Thyroid gland (tissue), 4 donors: ENCODE measurements around the gene SLC24A3.

Experiments used
- POLR2A ChIP-seq, 2 donors: fragments of 450-650 bp; IDR thresholded peaks; one replicate each; pipeline ENCODE4 v1.6.1; 2017; ENCODE audit warnings: antibody characterized with exemption in 2 of 2, mild to moderate bottlenecking in 2 of 2, moderate library complexity in 1 of 2
- TF ChIP-seq, protein P1 (sequence below), 6 experiments: fragments of 200-600 bp in 3 of 6; fragments of 450-650 bp in 3 of 6; sonication (generic) in 3 of 6; IDR thresholded peaks; one replicate each; pipeline ENCODE4 v1.5.1; 2016 to 2019; ENCODE audit warnings: antibody characterized with exemption in 6 of 6, mild to moderate bottlenecking in 2 of 6, inconsistent platforms in 1 of 6, moderate library complexity in 1 of 6

DNA sequence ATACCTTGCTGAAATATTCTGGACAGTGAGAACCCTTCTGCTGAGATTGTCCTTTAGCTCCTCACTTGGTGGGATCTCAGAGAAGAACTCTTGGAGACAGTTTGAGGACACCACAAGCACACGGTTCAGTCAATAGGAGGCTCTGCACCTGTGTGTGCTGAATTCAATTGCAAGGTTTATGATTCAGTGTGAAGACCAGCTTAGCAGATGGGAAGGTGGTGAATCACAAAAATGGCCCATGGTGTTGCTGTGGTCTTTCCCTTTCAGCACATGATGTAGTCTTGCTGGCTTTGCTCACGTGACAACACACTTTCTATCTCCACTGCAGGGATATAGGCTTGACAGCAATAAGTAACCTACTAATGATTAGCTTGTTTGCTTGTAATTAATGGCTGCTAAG is 270.3 kb downstream of the SLC24A3 start:
- TF ChIP-seq, protein P1, sequence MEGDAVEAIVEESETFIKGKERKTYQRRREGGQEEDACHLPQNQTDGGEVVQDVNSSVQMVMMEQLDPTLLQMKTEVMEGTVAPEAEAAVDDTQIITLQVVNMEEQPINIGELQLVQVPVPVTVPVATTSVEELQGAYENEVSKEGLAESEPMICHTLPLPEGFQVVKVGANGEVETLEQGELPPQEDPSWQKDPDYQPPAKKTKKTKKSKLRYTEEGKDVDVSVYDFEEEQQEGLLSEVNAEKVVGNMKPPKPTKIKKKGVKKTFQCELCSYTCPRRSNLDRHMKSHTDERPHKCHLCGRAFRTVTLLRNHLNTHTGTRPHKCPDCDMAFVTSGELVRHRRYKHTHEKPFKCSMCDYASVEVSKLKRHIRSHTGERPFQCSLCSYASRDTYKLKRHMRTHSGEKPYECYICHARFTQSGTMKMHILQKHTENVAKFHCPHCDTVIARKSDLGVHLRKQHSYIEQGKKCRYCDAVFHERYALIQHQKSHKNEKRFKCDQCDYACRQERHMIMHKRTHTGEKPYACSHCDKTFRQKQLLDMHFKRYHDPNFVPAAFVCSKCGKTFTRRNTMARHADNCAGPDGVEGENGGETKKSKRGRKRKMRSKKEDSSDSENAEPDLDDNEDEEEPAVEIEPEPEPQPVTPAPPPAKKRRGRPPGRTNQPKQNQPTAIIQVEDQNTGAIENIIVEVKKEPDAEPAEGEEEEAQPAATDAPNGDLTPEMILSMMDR (IDR thresholded peaks at IDR 0.05): no peak
- no peak for TF ChIP-seq POLR2A (IDR thresholded peaks at IDR 0.05)
